ENCODE data around the gene ADARB2.

DNA sequence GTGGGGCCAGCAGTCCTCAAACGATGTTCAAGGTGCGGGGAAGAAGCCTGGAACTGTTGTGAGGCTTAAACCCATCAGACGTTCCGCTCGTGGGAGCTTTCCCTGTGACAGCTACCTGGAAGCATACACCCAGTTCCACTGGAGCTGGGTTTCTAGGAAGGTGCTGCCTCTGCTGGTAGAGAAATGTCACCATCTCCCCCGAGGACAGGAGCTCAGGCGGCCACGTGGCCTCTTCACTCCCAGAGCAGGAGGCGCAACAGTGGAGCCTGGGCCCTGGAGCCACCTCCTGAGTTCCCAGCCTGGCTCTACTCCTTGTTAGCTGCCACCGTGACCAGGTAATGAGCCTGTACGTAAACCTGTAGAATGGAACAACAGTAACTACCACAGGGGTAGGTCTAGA, 156.1 kb downstream of the ADARB2 start:
- TF ChIP-seq POLR2AphosphoS5 (IDR thresholded peaks at IDR 0.05; ENCODE audit: low read depth, low read length) = no peak
- TF ChIP-seq SIN3A (IDR thresholded peaks at IDR 0.05; ENCODE audit: borderline replicate concordance, insufficient read depth, low read length) = no peak
- TF ChIP-seq, protein P1, sequence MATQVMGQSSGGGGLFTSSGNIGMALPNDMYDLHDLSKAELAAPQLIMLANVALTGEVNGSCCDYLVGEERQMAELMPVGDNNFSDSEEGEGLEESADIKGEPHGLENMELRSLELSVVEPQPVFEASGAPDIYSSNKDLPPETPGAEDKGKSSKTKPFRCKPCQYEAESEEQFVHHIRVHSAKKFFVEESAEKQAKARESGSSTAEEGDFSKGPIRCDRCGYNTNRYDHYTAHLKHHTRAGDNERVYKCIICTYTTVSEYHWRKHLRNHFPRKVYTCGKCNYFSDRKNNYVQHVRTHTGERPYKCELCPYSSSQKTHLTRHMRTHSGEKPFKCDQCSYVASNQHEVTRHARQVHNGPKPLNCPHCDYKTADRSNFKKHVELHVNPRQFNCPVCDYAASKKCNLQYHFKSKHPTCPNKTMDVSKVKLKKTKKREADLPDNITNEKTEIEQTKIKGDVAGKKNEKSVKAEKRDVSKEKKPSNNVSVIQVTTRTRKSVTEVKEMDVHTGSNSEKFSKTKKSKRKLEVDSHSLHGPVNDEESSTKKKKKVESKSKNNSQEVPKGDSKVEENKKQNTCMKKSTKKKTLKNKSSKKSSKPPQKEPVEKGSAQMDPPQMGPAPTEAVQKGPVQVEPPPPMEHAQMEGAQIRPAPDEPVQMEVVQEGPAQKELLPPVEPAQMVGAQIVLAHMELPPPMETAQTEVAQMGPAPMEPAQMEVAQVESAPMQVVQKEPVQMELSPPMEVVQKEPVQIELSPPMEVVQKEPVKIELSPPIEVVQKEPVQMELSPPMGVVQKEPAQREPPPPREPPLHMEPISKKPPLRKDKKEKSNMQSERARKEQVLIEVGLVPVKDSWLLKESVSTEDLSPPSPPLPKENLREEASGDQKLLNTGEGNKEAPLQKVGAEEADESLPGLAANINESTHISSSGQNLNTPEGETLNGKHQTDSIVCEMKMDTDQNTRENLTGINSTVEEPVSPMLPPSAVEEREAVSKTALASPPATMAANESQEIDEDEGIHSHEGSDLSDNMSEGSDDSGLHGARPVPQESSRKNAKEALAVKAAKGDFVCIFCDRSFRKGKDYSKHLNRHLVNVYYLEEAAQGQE (IDR thresholded peaks at IDR 0.05; ENCODE audit: insufficient read depth in 1 of 2, low read depth in 2 of 2, low read length in 2 of 2) = no peak
